Esophagus muscularis mucosa (tissue), 4 donors: ENCODE data around the gene DUSP2. TPM values are rescaled to one million over a fixed set of nuclear protein-coding genes. Genes with fewer than 3 reads are reported as not detected.

Experiments
- DNase-seq: peaks from one replicate; pipeline ENCODE4 v3.0.0-alpha.2; 2017; ENCODE audit errors: extremely low spot score
- H3K27ac ChIP-seq, 4 donors: fragments of 200-600 bp; sonication (generic); replicated peaks in 1 of 4; 1 replicate in 3 of 4; 2 replicates in 1 of 4; pipeline ENCODE4 v1.5.1; 2016 to 2019; ENCODE audit warnings: mild to moderate bottlenecking in 1 of 4
- H3K27me3 ChIP-seq, 4 donors: fragments of 200-600 bp; sonication (generic); one replicate each; pipeline versions ENCODE4 v1.5.1 to v1.6.0; 2016 to 2019
- H3K36me3 ChIP-seq, 4 donors: fragments of 200-600 bp; sonication (generic); one replicate each; pipeline ENCODE4 v1.5.1; 2016 to 2019
- H3K4me1 ChIP-seq, 4 donors: fragments of 200-600 bp; sonication (generic); one replicate each; pipeline ENCODE4 v1.5.1; 2016 to 2019
- H3K4me3 ChIP-seq, 4 donors: fragments of 200-600 bp; sonication (generic); 1 replicate in 2 of 4; 2 replicates in 2 of 4; pipeline ENCODE4 v1.5.1; 2016 to 2019; ENCODE audit warnings: mild to moderate bottlenecking in 4 of 4, moderate library complexity in 1 of 4
- H3K9me3 ChIP-seq, 4 donors: fragments of 200-600 bp; sonication (generic); 1 replicate in 3 of 4; 2 replicates in 1 of 4; pipeline ENCODE4 v1.5.1; 2016 to 2019
- EP300 ChIP-seq: sonication (generic); formaldehyde crosslinking; IDR thresholded peaks from one replicate; pipeline ENCODE4 v1.6.1; 2017; ENCODE audit warnings: antibody characterized with exemption
- POLR2A ChIP-seq: fragments of 450-650 bp; IDR thresholded peaks from one replicate; pipeline ENCODE4 v1.6.1; 2017; ENCODE audit warnings: antibody characterized with exemption, moderate library complexity, mild to moderate bottlenecking, low read depth
- POLR2AphosphoS5 ChIP-seq, 2 donors: sonication (generic); formaldehyde crosslinking; IDR thresholded peaks; one replicate each; pipeline ENCODE4 v1.6.1; 2017; ENCODE audit warnings: antibody characterized with exemption in 2 of 2
- WGBS: methylation state at CpG from one replicate; pipeline ENCODE4 v1.1.5; 2018; 5-methylcytosine and 5-hydroxymethylcytosine counted together
- intact Hi-C: fragments of 100-400 bp; cut with DNase I; formaldehyde crosslinking; loops from one replicate; pipeline ENCODE4 v1.15.1; 2023
- total RNA-seq, 4 donors: library from RNA; depleted of rRNA; stranded (reverse); fragments of >200 nt; gene quantifications; one replicate each; pipeline versions ENCODE4 v1.1.0 to v1.2.1, GENCODE V29; 2016
- TF ChIP-seq, protein P1 (sequence below), 3 experiments: fragments of 200-600 bp in 2 of 3; fragments of 450-650 bp in 1 of 3; sonication (generic) in 2 of 3; IDR thresholded peaks; one replicate each; pipeline ENCODE4 v1.5.1; 2017 to 2019; ENCODE audit warnings: antibody characterized with exemption in 3 of 3, mild to moderate bottlenecking in 2 of 3, moderate library complexity in 1 of 3

Gene DUSP2
- total RNA-seq, 4 donors from 2014 or later = 1.1 to 5.5 (median 1.7) TPM

DNA sequence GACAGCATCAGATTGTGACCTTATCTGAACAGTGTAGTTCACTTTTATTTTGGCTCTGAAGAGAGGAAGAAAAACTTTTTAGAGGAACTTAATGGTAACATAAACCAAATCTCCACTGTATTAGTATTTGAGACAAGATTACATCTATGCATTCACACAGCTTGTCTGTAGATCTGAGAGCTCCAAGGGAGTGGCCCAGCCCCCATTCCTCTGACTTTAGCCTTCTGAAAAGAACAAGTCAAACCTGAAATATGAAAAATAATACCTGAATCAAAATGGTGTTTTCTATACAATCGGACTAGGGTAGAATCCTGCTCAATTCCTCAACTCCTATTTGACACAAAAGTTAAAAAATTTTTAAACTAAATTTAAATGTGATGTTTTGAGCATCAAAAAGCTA is 40.3 kb upstream of the DUSP2 start:
- peaks cover 0 to 5% (median 0%) of the 10 kb centered on the region in 4 donors for H3K4me1 ChIP-seq
- intact Hi-C loops = no loop called here
- TF ChIP-seq, protein P1, sequence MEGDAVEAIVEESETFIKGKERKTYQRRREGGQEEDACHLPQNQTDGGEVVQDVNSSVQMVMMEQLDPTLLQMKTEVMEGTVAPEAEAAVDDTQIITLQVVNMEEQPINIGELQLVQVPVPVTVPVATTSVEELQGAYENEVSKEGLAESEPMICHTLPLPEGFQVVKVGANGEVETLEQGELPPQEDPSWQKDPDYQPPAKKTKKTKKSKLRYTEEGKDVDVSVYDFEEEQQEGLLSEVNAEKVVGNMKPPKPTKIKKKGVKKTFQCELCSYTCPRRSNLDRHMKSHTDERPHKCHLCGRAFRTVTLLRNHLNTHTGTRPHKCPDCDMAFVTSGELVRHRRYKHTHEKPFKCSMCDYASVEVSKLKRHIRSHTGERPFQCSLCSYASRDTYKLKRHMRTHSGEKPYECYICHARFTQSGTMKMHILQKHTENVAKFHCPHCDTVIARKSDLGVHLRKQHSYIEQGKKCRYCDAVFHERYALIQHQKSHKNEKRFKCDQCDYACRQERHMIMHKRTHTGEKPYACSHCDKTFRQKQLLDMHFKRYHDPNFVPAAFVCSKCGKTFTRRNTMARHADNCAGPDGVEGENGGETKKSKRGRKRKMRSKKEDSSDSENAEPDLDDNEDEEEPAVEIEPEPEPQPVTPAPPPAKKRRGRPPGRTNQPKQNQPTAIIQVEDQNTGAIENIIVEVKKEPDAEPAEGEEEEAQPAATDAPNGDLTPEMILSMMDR (IDR thresholded peaks at IDR 0.05) = no peak
- TF ChIP-seq POLR2AphosphoS5 (IDR thresholded peaks at IDR 0.05) (no peak), EP300 (no peak), POLR2A (no peak)
- peaks cover 44 to 72% (median 64%) of the 10 kb centered on the region in 4 donors for H3K36me3 ChIP-seq
- WGBS = 94% methylated on average over 1 of the region's 1 CpG
- H3K9me3 ChIP-seq = no peaks in the 10 kb centered on the region
- no peak overlapping the region for H3K4me3 ChIP-seq
- no peak for DNase-seq
- no peaks in the 10 kb centered on the region for H3K27me3 ChIP-seq
- no peak overlapping the region for H3K27ac ChIP-seq

GRCh38 chr2:96184989-96185388 is 39.7 kb upstream of the DUSP2 start:
- H3K4me3 ChIP-seq = no peak overlapping the region
- intact Hi-C loops = no loop called here
- no peaks in the 10 kb centered on the region for H3K9me3 ChIP-seq
- H3K36me3 ChIP-seq = peaks cover 39 to 67% (median 61%) of the 10 kb centered on the region in 4 donors
- no peak overlapping the region for H3K27ac ChIP-seq
- H3K27me3 ChIP-seq = no peaks in the 10 kb centered on the region
- no peak for DNase-seq
- TF ChIP-seq, protein P1 (IDR thresholded peaks at IDR 0.05) = no peak
- TF ChIP-seq EP300 (no peak), POLR2AphosphoS5 (IDR thresholded peaks at IDR 0.05) (no peak), POLR2A (no peak)
- WGBS = 74% methylated on average over 8 of the region's 8 CpGs
- H3K4me1 ChIP-seq = peaks cover 0 to 5% (median 0%) of the 10 kb centered on the region in 4 donors

DNA sequence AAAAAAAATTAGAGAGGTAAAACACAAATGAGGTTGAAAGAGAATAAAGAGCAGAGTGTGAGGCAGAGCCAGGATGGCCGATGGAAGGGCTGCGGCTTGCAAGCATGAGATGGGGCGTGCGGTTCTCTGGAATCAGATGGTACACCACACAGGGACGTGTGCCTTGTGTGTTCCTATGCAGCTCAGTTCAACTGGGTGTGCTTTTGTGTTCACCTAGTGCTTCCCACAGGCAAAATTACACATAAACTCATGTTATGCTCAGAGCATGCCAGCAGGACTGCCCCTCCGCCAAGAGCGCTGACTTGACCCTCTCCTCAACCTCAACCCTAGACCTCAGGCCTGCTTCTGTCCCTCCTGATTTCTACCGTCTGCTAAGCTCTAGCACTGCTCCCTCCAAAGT is 38.9 kb upstream of the DUSP2 start:
- H3K4me3 ChIP-seq = no peak overlapping the region
- WGBS = 84% methylated on average over 8 of the region's 8 CpGs
- intact Hi-C loops = no loop called here
- no peak for TF ChIP-seq POLR2AphosphoS5 (IDR thresholded peaks at IDR 0.05)
- TF ChIP-seq POLR2A = no peak
- TF ChIP-seq, protein P1 (IDR thresholded peaks at IDR 0.05) = no peak
- no peak for TF ChIP-seq EP300
- no peak overlapping the region for H3K27ac ChIP-seq
- no peaks in the 10 kb centered on the region for H3K9me3 ChIP-seq
- H3K36me3 ChIP-seq = peaks cover 37 to 59% (median 55%) of the 10 kb centered on the region in 4 donors
- peaks cover 0 to 5% (median 0%) of the 10 kb centered on the region in 4 donors for H3K4me1 ChIP-seq
- no peaks in the 10 kb centered on the region for H3K27me3 ChIP-seq
- DNase-seq = no peak

DNA sequence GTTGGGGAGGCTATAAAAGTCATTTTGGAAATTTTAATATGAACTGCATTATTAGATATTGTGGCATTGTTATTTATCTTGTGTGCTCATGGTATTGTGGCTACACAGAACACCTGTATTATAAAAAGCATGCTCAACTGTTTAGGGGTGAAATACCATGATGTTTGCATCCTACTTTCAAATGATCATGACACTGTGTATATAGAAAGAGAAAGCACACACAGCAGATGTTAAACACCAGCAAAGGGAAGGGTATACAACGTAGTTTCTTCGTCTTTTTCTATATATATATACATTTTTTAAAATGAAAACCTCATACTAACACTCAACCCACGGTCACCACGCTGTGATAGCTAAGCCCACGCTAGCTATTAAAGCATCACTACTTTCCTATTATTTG is 36.3 kb upstream of the DUSP2 start:
- no peak for DNase-seq
- no peak overlapping the region for H3K27ac ChIP-seq
- no peaks in the 10 kb centered on the region for H3K27me3 ChIP-seq
- H3K4me3 ChIP-seq = no peak overlapping the region
- intact Hi-C loops = no loop called here
- no peaks in the 10 kb centered on the region for H3K4me1 ChIP-seq
- peaks cover 13 to 33% (median 31%) of the 10 kb centered on the region in 4 donors for H3K36me3 ChIP-seq
- 70% methylated on average over 5 of the region's 5 CpGs for WGBS
- TF ChIP-seq, protein P1 (IDR thresholded peaks at IDR 0.05) = no peak
- TF ChIP-seq EP300 (no peak), POLR2AphosphoS5 (IDR thresholded peaks at IDR 0.05) (no peak), POLR2A (no peak)
- no peaks in the 10 kb centered on the region for H3K9me3 ChIP-seq

DNA sequence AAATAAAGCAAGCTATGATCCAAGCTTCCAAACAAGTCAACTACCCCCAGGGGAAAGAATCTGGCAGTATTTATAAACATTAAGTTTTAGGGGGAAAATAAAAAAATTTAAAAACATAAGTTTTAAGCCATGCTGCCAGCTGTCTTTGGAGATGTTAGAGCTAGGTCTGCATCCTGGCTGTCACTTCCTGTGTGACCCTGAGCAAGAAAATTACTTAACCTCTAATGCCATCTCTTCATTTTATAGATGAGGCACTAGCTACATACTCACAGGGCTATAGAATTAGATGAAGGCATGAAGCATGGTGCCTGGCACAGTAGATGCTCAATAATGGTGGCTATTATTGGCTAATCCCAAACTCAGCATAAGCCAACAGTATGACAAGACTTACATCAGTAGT is 35.3 kb upstream of the DUSP2 start:
- no peaks in the 10 kb centered on the region for H3K9me3 ChIP-seq
- H3K4me3 ChIP-seq = no peak overlapping the region
- peaks cover 3 to 23% (median 21%) of the 10 kb centered on the region in 4 donors for H3K36me3 ChIP-seq
- no peak overlapping the region for H3K27ac ChIP-seq
- intact Hi-C loops = no loop called here
- no peaks in the 10 kb centered on the region for H3K27me3 ChIP-seq
- TF ChIP-seq EP300 (no peak), POLR2A (no peak), POLR2AphosphoS5 (IDR thresholded peaks at IDR 0.05) (no peak)
- TF ChIP-seq, protein P1 (IDR thresholded peaks at IDR 0.05) = no peak
- DNase-seq = no peak
- H3K4me1 ChIP-seq = no peaks in the 10 kb centered on the region
